Uterus (tissue), 4 donors: Measurements from ENCODE around the gene CDH4. TPM values are rescaled to one million over a fixed set of nuclear protein-coding genes. Genes with fewer than 3 reads are reported as not detected.

ENCODE experiments used
- DNase-seq, 2 donors: peaks; one replicate each; pipeline ENCODE4 v3.0.0-alpha.2; 2019 to 2020
- H3K27ac ChIP-seq, 2 donors: fragments of 200-600 bp; sonication (generic); 1 replicate in 1 of 2; 2 replicates in 1 of 2; pipeline ENCODE4 v1.5.1; 2016 to 2018
- H3K27me3 ChIP-seq, 2 donors: fragments of 200-600 bp; sonication (generic); one replicate each; pipeline ENCODE4 v1.5.1; 2018 to 2019; ENCODE audit warnings: control low read depth in 1 of 2
- H3K36me3 ChIP-seq, 2 donors: fragments of 200-600 bp; sonication (generic); one replicate each; pipeline ENCODE4 v1.5.1; 2019; ENCODE audit warnings: control low read depth in 1 of 2
- H3K4me1 ChIP-seq, 2 donors: fragments of 200-600 bp; sonication (generic); one replicate each; pipeline ENCODE4 v1.5.1; 2018 to 2019; ENCODE audit warnings: control low read depth in 1 of 2
- H3K4me3 ChIP-seq, 2 donors: fragments of 200-600 bp; sonication (generic); 1 replicate in 1 of 2; 2 replicates in 1 of 2; pipeline ENCODE4 v1.5.1; 2018 to 2019; ENCODE audit warnings: mild to moderate bottlenecking in 1 of 2
- H3K9me3 ChIP-seq, 2 donors: fragments of 200-600 bp; sonication (generic); one replicate each; pipeline ENCODE4 v1.5.1; 2019; ENCODE audit warnings: control low read depth in 1 of 2
- CTCF ChIP-seq, 4 experiments: fragments of 200-600 bp in 2 of 4; fragments of 450-650 bp in 2 of 4; sonication (generic) in 2 of 4; IDR thresholded peaks; one replicate each; pipeline ENCODE4 v1.5.1; 2016 to 2019; ENCODE audit warnings: antibody characterized with exemption in 4 of 4, mild to moderate bottlenecking in 2 of 4, moderate library complexity in 1 of 4
- POLR2A ChIP-seq, 2 donors: fragments of 450-650 bp; IDR thresholded peaks; one replicate each; pipeline ENCODE4 v1.6.1; 2016; ENCODE audit warnings: antibody characterized with exemption in 2 of 2, mild to moderate bottlenecking in 1 of 2, moderate library complexity in 1 of 2
- intact Hi-C: fragments of 100-400 bp; cut with DNase I; formaldehyde crosslinking; loops from one replicate; pipeline ENCODE4 v1.15.1; 2023; ENCODE audit warnings: low total_unique reads
- total RNA-seq, 4 donors: library from RNA; depleted of rRNA in 3 of 4; stranded (reverse); fragments of >200 nt in 3 of 4; gene quantifications; one replicate each; pipeline versions ENCODE4 v1.1.0 to v1.2.4, GENCODE V29; 2014 to 2023
- donor health status: DM: yes; HTN: yes; CAD: no.

CDH4 gene
- total RNA-seq, 4 donors from 2014 or later, result under 0.01 to 0.55 TPM; not detected in 2

- no peaks in the 10 kb centered on the region for H3K9me3 ChIP-seq
- intact Hi-C loops, result loop anchor here (10.0 kb wide), 1 partner anchor 63 kb away; no protein-coding TSS in a partner anchor
- H3K27ac ChIP-seq, result no peak overlapping the region
- no peaks in the 10 kb centered on the region for H3K36me3 ChIP-seq
- H3K4me1 ChIP-seq, result no peaks in the 10 kb centered on the region
- H3K27me3 ChIP-seq, result no peaks in the 10 kb centered on the region
- TF ChIP-seq POLR2A (IDR thresholded peaks at IDR 0.05), result no peak
- no peak for TF ChIP-seq CTCF (IDR thresholded peaks at IDR 0.05)
- no peak for DNase-seq
- H3K4me3 ChIP-seq, result no peak overlapping the region
These were observed 510.2 kb downstream of the CDH4 start for GRCh38 chr20:61762167-61762710.

GRCh38 chr20:61762886-61763739, 511.1 kb downstream of the CDH4 start:
- no peak for DNase-seq
- no peaks in the 10 kb centered on the region for H3K27me3 ChIP-seq
- H3K4me1 ChIP-seq, result no peaks in the 10 kb centered on the region
- no peak overlapping the region for H3K4me3 ChIP-seq
- no peaks in the 10 kb centered on the region for H3K9me3 ChIP-seq
- TF ChIP-seq POLR2A (IDR thresholded peaks at IDR 0.05) (no peak), CTCF (IDR thresholded peaks at IDR 0.05) (no peak)
- intact Hi-C loops, result loop anchor here (10.0 kb wide), 1 partner anchor 62 kb away; no protein-coding TSS in a partner anchor
- H3K27ac ChIP-seq, result no peak overlapping the region
- H3K36me3 ChIP-seq, result no peaks in the 10 kb centered on the region

GRCh38 chr20:61763740-61764400, 511.8 kb downstream of the CDH4 start:
- Histone ChIP-seq H3K4me3 (no peak overlapping the region), H3K4me1 (no peaks in the 10 kb centered on the region), H3K36me3 (no peaks in the 10 kb centered on the region), H3K27ac (no peak overlapping the region), H3K9me3 (no peaks in the 10 kb centered on the region), H3K27me3 (no peaks in the 10 kb centered on the region)
- DNase-seq, result no peak
- intact Hi-C loops, result loop anchor here (10.0 kb wide), 1 partner anchor 61 kb away; no protein-coding TSS in a partner anchor
- no peak for TF ChIP-seq CTCF (IDR thresholded peaks at IDR 0.05)
- TF ChIP-seq POLR2A (IDR thresholded peaks at IDR 0.05), result no peak

- H3K27me3 ChIP-seq, result no peaks in the 10 kb centered on the region
- H3K4me3 ChIP-seq, result no peak overlapping the region
- no peak for TF ChIP-seq POLR2A (IDR thresholded peaks at IDR 0.05)
- no peak for TF ChIP-seq CTCF (IDR thresholded peaks at IDR 0.05)
- H3K27ac ChIP-seq, result no peak overlapping the region
- no peak for DNase-seq
- intact Hi-C loops, result loop anchor here (10.0 kb wide), 1 partner anchor 60 kb away; no protein-coding TSS in a partner anchor
- H3K4me1 ChIP-seq, result no peaks in the 10 kb centered on the region
- no peaks in the 10 kb centered on the region for H3K36me3 ChIP-seq
- H3K9me3 ChIP-seq, result no peaks in the 10 kb centered on the region
These were observed 512.5 kb downstream of the CDH4 start for GRCh38 chr20:61764471-61765025.
